ENCODE measurements around the gene CHRDL1.
"Not testable (repeated sequence)": the region's sequence is repeated elsewhere in the genome, so short reads cannot be mapped to it uniquely, and the experiment has no call there.

The CHRDL1 gene

GRCh38 chrX:110657073-110657472 lies 138.5 kb downstream of the CHRDL1 start:
- no peak for DNase-seq

GRCh38 chrX:110654280-110654679 lies 141.3 kb downstream of the CHRDL1 start:
- DNase-seq = not testable (repeated sequence)

GRCh38 chrX:110646386-110646785 lies 149.2 kb downstream of the CHRDL1 start:
- no peak for DNase-seq

Data from stimulated activated CD4-positive, alpha-beta T cell treated with anti-CD3 and anti-CD28 coated beads, Interleukin-4, amount 100 ng/mL, for 4 hours (primary cell).